ENCODE results near the gene LRRC4C. TPM values are rescaled to one million over a fixed set of nuclear protein-coding genes. Genes with fewer than 3 reads are reported as not detected.
"Not testable (repeated sequence)": the region's sequence is repeated elsewhere in the genome, so short reads cannot be mapped to it uniquely, and the experiment has no call there.

LRRC4C gene
- total RNA-seq, 2 donors from 2014 or later: 0.84 to 0.95 TPM

- TF ChIP-seq, protein P1, sequence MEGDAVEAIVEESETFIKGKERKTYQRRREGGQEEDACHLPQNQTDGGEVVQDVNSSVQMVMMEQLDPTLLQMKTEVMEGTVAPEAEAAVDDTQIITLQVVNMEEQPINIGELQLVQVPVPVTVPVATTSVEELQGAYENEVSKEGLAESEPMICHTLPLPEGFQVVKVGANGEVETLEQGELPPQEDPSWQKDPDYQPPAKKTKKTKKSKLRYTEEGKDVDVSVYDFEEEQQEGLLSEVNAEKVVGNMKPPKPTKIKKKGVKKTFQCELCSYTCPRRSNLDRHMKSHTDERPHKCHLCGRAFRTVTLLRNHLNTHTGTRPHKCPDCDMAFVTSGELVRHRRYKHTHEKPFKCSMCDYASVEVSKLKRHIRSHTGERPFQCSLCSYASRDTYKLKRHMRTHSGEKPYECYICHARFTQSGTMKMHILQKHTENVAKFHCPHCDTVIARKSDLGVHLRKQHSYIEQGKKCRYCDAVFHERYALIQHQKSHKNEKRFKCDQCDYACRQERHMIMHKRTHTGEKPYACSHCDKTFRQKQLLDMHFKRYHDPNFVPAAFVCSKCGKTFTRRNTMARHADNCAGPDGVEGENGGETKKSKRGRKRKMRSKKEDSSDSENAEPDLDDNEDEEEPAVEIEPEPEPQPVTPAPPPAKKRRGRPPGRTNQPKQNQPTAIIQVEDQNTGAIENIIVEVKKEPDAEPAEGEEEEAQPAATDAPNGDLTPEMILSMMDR (conservative IDR thresholded peaks at IDR 0.05): no peak
- no peak overlapping the region for H3K4me3 ChIP-seq (ENCODE audit: low read length)
- Mint-ChIP-seq H3K4me3 (no peak overlapping the region), H3K4me1 (peaks cover 18% of the 10 kb centered on the region), H3K9me3 (peaks cover 7% of the 10 kb centered on the region), H3K27me3 (ENCODE audit: insufficient read depth) (no peaks in the 10 kb centered on the region), H3K27ac (no peak overlapping the region), H3K36me3 (ENCODE audit: low read depth) (no peaks in the 10 kb centered on the region)
- WGBS, 2 experiments (ENCODE audit: insufficient coverage in 1 of 2, insufficient read length in 1 of 2): 59 to 67% methylated on average over 1 to 2 of the region's 2 CpGs
- no peaks in the 10 kb centered on the region for H3K9me3 ChIP-seq (ENCODE audit: control insufficient read depth, low read length)
- H3K9ac ChIP-seq (ENCODE audit: extremely low read depth, low read length, poor library complexity, severe bottlenecking): no peak overlapping the region
- no peaks in the 10 kb centered on the region for H3K36me3 ChIP-seq (ENCODE audit: control insufficient read depth, insufficient read depth, low read length)
- DNase-seq: no peak
- H3K27ac ChIP-seq (ENCODE audit: low read depth, low read length): no peak overlapping the region
- no peaks in the 10 kb centered on the region for H3K27me3 ChIP-seq (ENCODE audit: control insufficient read depth, insufficient read depth, low read length, poor library complexity, severe bottlenecking)
- no peaks in the 10 kb centered on the region for H3K4me1 ChIP-seq (ENCODE audit: control insufficient read depth, insufficient read depth, low read length)
Observed at GRCh38 chr11:40170078-40170477, 1289.4 kb downstream of the LRRC4C start.

- Histone ChIP-seq H3K36me3 (ENCODE audit: control insufficient read depth, insufficient read depth, low read length) (no peaks in the 10 kb centered on the region), H3K9me3 (ENCODE audit: control insufficient read depth, low read length) (no peaks in the 10 kb centered on the region), H3K27ac (ENCODE audit: low read depth, low read length) (peak overlapping the region; percentile 50), H3K27me3 (ENCODE audit: control insufficient read depth, insufficient read depth, low read length, poor library complexity, severe bottlenecking) (no peaks in the 10 kb centered on the region), H3K4me3 (ENCODE audit: low read length) (no peak overlapping the region), H3K9ac (ENCODE audit: extremely low read depth, low read length, poor library complexity, severe bottlenecking) (no peak overlapping the region), H3K4me1 (ENCODE audit: control insufficient read depth, insufficient read depth, low read length) (no peaks in the 10 kb centered on the region)
- peak; percentile 50 for DNase-seq
- WGBS, 2 experiments (ENCODE audit: insufficient coverage in 1 of 2, insufficient read length in 1 of 2): 92% methylated on average over 1 of the region's 1 CpG; no CpG with 5 or more reads in 1 of the 2 experiments
- no peak overlapping the region for H3K4me3 Mint-ChIP-seq
- peaks cover 7% of the 10 kb centered on the region for H3K9me3 Mint-ChIP-seq
- H3K36me3 Mint-ChIP-seq (ENCODE audit: low read depth): no peaks in the 10 kb centered on the region
- no peak overlapping the region for H3K27ac Mint-ChIP-seq
- TF ChIP-seq, protein P1 (conservative IDR thresholded peaks at IDR 0.05): no peak
- no peaks in the 10 kb centered on the region for H3K27me3 Mint-ChIP-seq (ENCODE audit: insufficient read depth)
- peaks cover 18% of the 10 kb centered on the region for H3K4me1 Mint-ChIP-seq
Observed at GRCh38 chr11:40168414-40168813, 1291.0 kb downstream of the LRRC4C start.

GRCh38 chr11:40167805-40168204, 1291.6 kb downstream of the LRRC4C start:
- not testable (repeated sequence) for H3K4me3 ChIP-seq (ENCODE audit: low read length); H3K4me3 Mint-ChIP-seq; H3K27me3 Mint-ChIP-seq (ENCODE audit: insufficient read depth); DNase-seq; H3K27me3 ChIP-seq (ENCODE audit: control insufficient read depth, insufficient read depth, low read length, poor library complexity, severe bottlenecking); H3K36me3 ChIP-seq (ENCODE audit: control insufficient read depth, insufficient read depth, low read length); H3K36me3 Mint-ChIP-seq (ENCODE audit: low read depth); H3K4me1 ChIP-seq (ENCODE audit: control insufficient read depth, insufficient read depth, low read length); H3K9ac ChIP-seq (ENCODE audit: extremely low read depth, low read length, poor library complexity, severe bottlenecking); H3K27ac Mint-ChIP-seq; H3K9me3 Mint-ChIP-seq; H3K9me3 ChIP-seq (ENCODE audit: control insufficient read depth, low read length)
- TF ChIP-seq, protein P1 (conservative IDR thresholded peaks at IDR 0.05): peak; percentile 55
- peak overlapping the region; percentile 50 for H3K27ac ChIP-seq (ENCODE audit: low read depth, low read length)
- H3K4me1 Mint-ChIP-seq: peaks cover 18% of the 10 kb centered on the region
- 92 to 100% methylated on average over 1 to 5 of the region's 5 CpGs for WGBS, 2 experiments (ENCODE audit: insufficient coverage in 1 of 2, insufficient read length in 1 of 2)

Measured in endodermal cell (in vitro differentiated cells).